Measurements from ENCODE around the gene NOMO2.
"Not testable (repeated sequence)": the region's sequence is repeated elsewhere in the genome, so short reads cannot be mapped to it uniquely, and the experiment has no call there.

The NOMO2 gene

GRCh38 chr16:18526547-18526946 lies 35.4 kb downstream of the NOMO2 start:
- H3K4me3 ChIP-seq, H3K27ac ChIP-seq: not testable (repeated sequence)

- not testable (repeated sequence) for H3K27ac ChIP-seq
Observed at GRCh38 chr16:18525882-18526482, 35.9 kb downstream of the NOMO2 start.

GRCh38 chr16:18522637-18523036 lies 39.3 kb downstream of the NOMO2 start:
- H3K4me3 ChIP-seq, H3K27ac ChIP-seq: not testable (repeated sequence)

More at GRCh38 chr16:18525882-18526482, 35.9 kb downstream of the NOMO2 start:
- H3K4me3 ChIP-seq, result not testable (repeated sequence)

- H3K27ac ChIP-seq, H3K4me3 ChIP-seq: not testable (repeated sequence)
Observed at GRCh38 chr16:18521445-18522181, 40.3 kb downstream of the NOMO2 start.

GRCh38 chr16:18518536-18519283 lies 43.2 kb downstream of the NOMO2 start:
- H3K27ac ChIP-seq, H3K4me3 ChIP-seq: not testable (repeated sequence)

- not testable (repeated sequence) for H3K4me3 ChIP-seq, H3K27ac ChIP-seq
Observed at GRCh38 chr16:18498430-18498829, 63.5 kb downstream of the NOMO2 start.

- H3K27ac ChIP-seq, H3K4me3 ChIP-seq: not testable (repeated sequence)
Observed at GRCh38 chr16:18497032-18497431, 64.9 kb downstream of the NOMO2 start.

- not testable (repeated sequence) for H3K27ac ChIP-seq, H3K4me3 ChIP-seq
Observed at GRCh38 chr16:18492118-18492897, 69.6 kb downstream of the NOMO2 start.

- H3K4me3 ChIP-seq, H3K27ac ChIP-seq: not testable (repeated sequence)
Observed at GRCh38 chr16:18436025-18436424, 125.9 kb downstream of the NOMO2 start.

- H3K4me3 ChIP-seq, H3K27ac ChIP-seq: not testable (repeated sequence)
Observed at GRCh38 chr16:18415827-18416226, 146.1 kb downstream of the NOMO2 start.

GRCh38 chr16:18409532-18410293 lies 152.2 kb downstream of the NOMO2 start:
- H3K27ac ChIP-seq, H3K4me3 ChIP-seq: not testable (repeated sequence)

- H3K4me3 ChIP-seq, H3K27ac ChIP-seq: not testable (repeated sequence)
Observed at GRCh38 chr16:18401851-18402657, 159.8 kb downstream of the NOMO2 start.

GRCh38 chr16:18401159-18401558 lies 160.7 kb downstream of the NOMO2 start:
- Histone ChIP-seq H3K27ac (peak overlapping the region in 5 of 21 experiments; percentile 49 to 74 (median 71)), H3K4me3 (peak overlapping the region; percentile 31 to 46 (median 36))

- H3K4me3 ChIP-seq, H3K27ac ChIP-seq: not testable (repeated sequence)
Observed at GRCh38 chr16:18394363-18394762, 167.5 kb downstream of the NOMO2 start.

- not testable (repeated sequence) for H3K4me3 ChIP-seq, H3K27ac ChIP-seq
Observed at GRCh38 chr16:18387767-18388166, 174.1 kb downstream of the NOMO2 start.

- H3K27ac ChIP-seq, H3K4me3 ChIP-seq: not testable (repeated sequence)
Observed at GRCh38 chr16:18386517-18386916, 175.4 kb downstream of the NOMO2 start.

GRCh38 chr16:18385285-18385684 lies 176.6 kb downstream of the NOMO2 start:
- H3K4me3 ChIP-seq, H3K27ac ChIP-seq: not testable (repeated sequence)

GRCh38 chr16:18384869-18385268 lies 177.0 kb downstream of the NOMO2 start:
- H3K4me3 ChIP-seq, H3K27ac ChIP-seq: not testable (repeated sequence)
